Measurements from ENCODE around the gene P3H2.

DNA sequence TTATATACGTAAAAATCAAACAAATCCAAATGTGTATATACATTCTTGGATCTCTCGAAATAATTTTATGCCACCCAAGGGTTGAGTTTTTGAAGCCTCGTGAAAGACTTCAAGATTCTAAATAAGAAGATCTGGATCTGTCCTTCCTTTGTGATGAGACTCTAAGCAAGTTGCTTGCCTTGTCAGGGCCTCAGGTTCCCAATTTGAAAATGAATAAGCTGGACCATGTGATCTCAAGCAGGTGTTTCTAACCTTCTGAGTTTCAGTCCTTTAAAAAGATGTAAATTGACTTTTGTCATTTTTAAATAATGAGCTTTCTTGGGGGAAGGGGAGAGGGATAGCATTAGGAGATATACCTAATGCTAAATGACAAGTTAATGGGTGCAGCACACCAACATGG is 137.1 kb downstream of the P3H2 start:
- no peak for TF ChIP-seq CTCF (IDR thresholded peaks at IDR 0.05)
- no peak for TF ChIP-seq EZH2 (IDR thresholded peaks at IDR 0.05; ENCODE audit: borderline replicate concordance, insufficient read depth, low read depth, low read length, poor library complexity, severe bottlenecking)

Measured in B cell (primary cell).